Measurements from ENCODE around the gene DNAI1. TPM values are rescaled to one million over a fixed set of nuclear protein-coding genes. Genes with fewer than 3 reads are reported as not detected.

The DNAI1 gene
- total RNA-seq, 1 experiment from 2014 or later, result 0.52 TPM

DNA sequence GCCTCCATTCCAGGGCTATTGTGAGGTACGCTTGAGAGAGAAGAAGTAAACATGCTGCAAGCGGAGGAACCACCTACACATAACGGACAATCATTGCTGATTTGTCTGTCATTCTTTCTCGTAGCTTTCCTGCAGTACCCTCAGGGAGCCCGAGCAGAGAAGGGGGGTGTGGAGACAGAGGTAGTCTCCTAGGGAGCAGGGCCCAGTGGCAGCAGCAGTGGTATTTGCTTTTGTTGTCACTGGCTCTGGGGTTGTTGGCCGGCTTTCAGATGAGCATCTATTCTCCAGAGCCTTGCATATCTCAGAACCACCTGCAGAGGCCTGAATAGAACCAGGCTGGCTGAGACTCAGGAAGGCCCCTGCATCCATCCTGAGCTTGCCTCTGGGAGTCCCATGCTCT lies 44.3 kb downstream of the DNAI1 start:
- Histone ChIP-seq H3K4me3 (ENCODE audit: low read depth, low read length) (no peak overlapping the region), H3K27me3 (replicated peaks; ENCODE audit: control insufficient read depth, insufficient read depth, low read length) (no peaks in the 10 kb centered on the region), H3K36me3 (ENCODE audit: control insufficient read depth, insufficient read depth, low read length) (no peaks in the 10 kb centered on the region), H3K4me1 (no peaks in the 10 kb centered on the region), H3K9me3 (no peaks in the 10 kb centered on the region)
- no peak overlapping the region for H3K4me3 Mint-ChIP-seq (ENCODE audit: unreplicated experiment)
- TF ChIP-seq, protein P1, sequence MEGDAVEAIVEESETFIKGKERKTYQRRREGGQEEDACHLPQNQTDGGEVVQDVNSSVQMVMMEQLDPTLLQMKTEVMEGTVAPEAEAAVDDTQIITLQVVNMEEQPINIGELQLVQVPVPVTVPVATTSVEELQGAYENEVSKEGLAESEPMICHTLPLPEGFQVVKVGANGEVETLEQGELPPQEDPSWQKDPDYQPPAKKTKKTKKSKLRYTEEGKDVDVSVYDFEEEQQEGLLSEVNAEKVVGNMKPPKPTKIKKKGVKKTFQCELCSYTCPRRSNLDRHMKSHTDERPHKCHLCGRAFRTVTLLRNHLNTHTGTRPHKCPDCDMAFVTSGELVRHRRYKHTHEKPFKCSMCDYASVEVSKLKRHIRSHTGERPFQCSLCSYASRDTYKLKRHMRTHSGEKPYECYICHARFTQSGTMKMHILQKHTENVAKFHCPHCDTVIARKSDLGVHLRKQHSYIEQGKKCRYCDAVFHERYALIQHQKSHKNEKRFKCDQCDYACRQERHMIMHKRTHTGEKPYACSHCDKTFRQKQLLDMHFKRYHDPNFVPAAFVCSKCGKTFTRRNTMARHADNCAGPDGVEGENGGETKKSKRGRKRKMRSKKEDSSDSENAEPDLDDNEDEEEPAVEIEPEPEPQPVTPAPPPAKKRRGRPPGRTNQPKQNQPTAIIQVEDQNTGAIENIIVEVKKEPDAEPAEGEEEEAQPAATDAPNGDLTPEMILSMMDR (IDR thresholded peaks at IDR 0.05; ENCODE audit: insufficient read depth in 1 of 2, low read depth in 1 of 2, low read length in 1 of 2, severe bottlenecking in 1 of 2, unreplicated experiment in 1 of 2), result no peak
- peaks cover 17% of the 10 kb centered on the region for H3K27me3 Mint-ChIP-seq (ENCODE audit: insufficient read depth, unreplicated experiment)
- no peak for DNase-seq
- H3K9me3 Mint-ChIP-seq (ENCODE audit: unreplicated experiment), result no peaks in the 10 kb centered on the region
- no peak overlapping the region for H3K27ac Mint-ChIP-seq (ENCODE audit: unreplicated experiment)
- POLR2A ChIA-PET, result no interaction called here
- intact Hi-C loops (cut with micrococcal nuclease; ENCODE audit: unreplicated experiment), result loop anchor here (5.0 kb wide), 1 partner anchor 44 kb away; no protein-coding TSS in a partner anchor
- no peaks in the 10 kb centered on the region for H3K36me3 Mint-ChIP-seq (ENCODE audit: insufficient read depth, unreplicated experiment)
- CTCF ChIA-PET, result interaction anchor here (1.1 to 2.9 kb wide), 4 partner anchors 18 to 100 kb away, joined by 3 to 16 read pairs (median 4); no protein-coding TSS in a partner anchor
- no TSS peak for BruUV-seq (replicated peaks)
- H3K4me1 Mint-ChIP-seq (ENCODE audit: low read depth, unreplicated experiment), result no peaks in the 10 kb centered on the region

DNA sequence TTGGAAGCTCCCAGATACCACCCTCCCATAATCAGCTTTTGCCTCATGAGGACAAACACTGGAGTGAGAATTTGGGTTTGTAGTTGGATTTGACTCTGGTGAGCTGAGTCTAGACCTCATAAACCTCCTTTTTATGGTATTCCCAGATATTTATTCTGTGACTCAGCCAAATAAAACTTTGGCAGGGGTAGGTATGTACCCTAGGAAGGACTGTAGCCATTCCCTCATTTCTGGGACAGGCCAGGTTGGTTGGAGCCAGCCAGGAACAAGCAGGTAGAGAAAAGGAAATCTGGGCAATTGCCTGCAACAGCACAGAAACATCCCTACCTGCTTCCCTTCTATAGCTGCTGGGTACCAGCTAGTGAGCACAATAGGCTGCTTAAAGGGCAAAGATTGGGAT lies 44.8 kb downstream of the DNAI1 start:
- H3K4me3 ChIP-seq (ENCODE audit: low read depth, low read length), result no peak overlapping the region
- intact Hi-C loops (cut with micrococcal nuclease; ENCODE audit: unreplicated experiment), result loop anchor here (5.0 kb wide), 1 partner anchor 44 kb away; no protein-coding TSS in a partner anchor
- no peaks in the 10 kb centered on the region for H3K4me1 Mint-ChIP-seq (ENCODE audit: low read depth, unreplicated experiment)
- no peaks in the 10 kb centered on the region for H3K36me3 Mint-ChIP-seq (ENCODE audit: insufficient read depth, unreplicated experiment)
- peaks cover 17% of the 10 kb centered on the region for H3K27me3 Mint-ChIP-seq (ENCODE audit: insufficient read depth, unreplicated experiment)
- H3K27me3 ChIP-seq (replicated peaks; ENCODE audit: control insufficient read depth, insufficient read depth, low read length), result no peaks in the 10 kb centered on the region
- BruUV-seq (replicated peaks), result no TSS peak
- H3K4me3 Mint-ChIP-seq (ENCODE audit: unreplicated experiment), result no peak overlapping the region
- H3K4me1 ChIP-seq, result no peaks in the 10 kb centered on the region
- no peak overlapping the region for H3K27ac Mint-ChIP-seq (ENCODE audit: unreplicated experiment)
- CTCF ChIA-PET, result interaction anchor here (1.1 to 2.9 kb wide), 4 partner anchors 19 to 99 kb away, joined by 3 to 16 read pairs (median 4); partner anchors contain the start of genes DNAI1 and FAM219A
- POLR2A ChIA-PET, result interaction anchor here (0.5 kb wide), 1 partner anchor 156 kb away, joined by 6 read pairs; no protein-coding TSS in a partner anchor
- no peaks in the 10 kb centered on the region for H3K9me3 Mint-ChIP-seq (ENCODE audit: unreplicated experiment)
- no peak for DNase-seq
- no peaks in the 10 kb centered on the region for H3K9me3 ChIP-seq
- H3K36me3 ChIP-seq (ENCODE audit: control insufficient read depth, insufficient read depth, low read length), result no peaks in the 10 kb centered on the region
- TF ChIP-seq, protein P1 (IDR thresholded peaks at IDR 0.05; ENCODE audit: insufficient read depth in 1 of 2, low read depth in 1 of 2, low read length in 1 of 2, severe bottlenecking in 1 of 2, unreplicated experiment in 1 of 2), result no peak

DNA sequence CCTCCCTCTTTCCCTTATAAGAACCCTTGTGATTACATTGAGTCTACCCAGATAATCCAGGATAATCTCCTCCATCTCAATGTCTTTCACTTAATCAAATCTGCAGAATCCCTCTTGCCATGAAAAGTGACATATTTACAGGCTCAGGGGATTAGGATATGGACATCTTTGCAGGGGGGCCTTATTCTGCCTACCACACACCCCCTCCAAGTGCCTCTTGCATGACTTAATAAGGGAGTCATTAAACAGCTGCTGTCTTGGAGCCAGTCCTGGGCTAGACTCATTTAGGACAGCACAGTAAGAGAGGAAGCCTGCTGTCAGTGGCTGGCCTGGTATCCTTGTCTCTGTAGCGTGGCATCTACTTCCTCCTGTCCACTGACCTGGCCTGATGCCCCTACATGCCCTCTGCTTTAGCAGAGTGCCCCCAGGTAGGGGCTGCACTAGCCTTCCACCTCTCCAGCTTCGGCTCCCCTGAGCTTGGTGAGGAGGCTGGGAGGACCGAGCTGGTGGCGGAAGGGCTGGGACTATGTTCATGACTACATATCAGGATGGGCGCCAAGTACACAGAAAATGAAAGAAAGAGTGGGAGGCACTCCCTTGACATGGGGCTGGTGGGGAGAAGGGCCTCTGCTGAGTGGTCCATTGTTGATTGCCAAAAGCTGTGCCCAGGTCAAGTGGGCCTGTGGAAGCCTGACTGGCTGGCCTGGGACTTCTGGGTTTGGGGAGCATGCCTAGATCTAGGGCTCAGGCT lies 46.9 kb downstream of the DNAI1 start:
- no peak overlapping the region for H3K4me3 Mint-ChIP-seq (ENCODE audit: unreplicated experiment)
- H3K27me3 Mint-ChIP-seq (ENCODE audit: insufficient read depth, unreplicated experiment), result peaks cover 10% of the 10 kb centered on the region
- no peaks in the 10 kb centered on the region for H3K36me3 Mint-ChIP-seq (ENCODE audit: insufficient read depth, unreplicated experiment)
- no peaks in the 10 kb centered on the region for H3K9me3 ChIP-seq
- no peak overlapping the region for H3K4me3 ChIP-seq (ENCODE audit: low read depth, low read length)
- CTCF ChIA-PET, result no interaction called here
- TF ChIP-seq, protein P1 (IDR thresholded peaks at IDR 0.05; ENCODE audit: insufficient read depth in 1 of 2, low read depth in 1 of 2, low read length in 1 of 2, severe bottlenecking in 1 of 2, unreplicated experiment in 1 of 2), result no peak
- POLR2A ChIA-PET, result no interaction called here
- no peaks in the 10 kb centered on the region for H3K9me3 Mint-ChIP-seq (ENCODE audit: unreplicated experiment)
- no peaks in the 10 kb centered on the region for H3K4me1 Mint-ChIP-seq (ENCODE audit: low read depth, unreplicated experiment)
- H3K27ac Mint-ChIP-seq (ENCODE audit: unreplicated experiment), result no peak overlapping the region
- H3K36me3 ChIP-seq (ENCODE audit: control insufficient read depth, insufficient read depth, low read length), result no peaks in the 10 kb centered on the region
- no peaks in the 10 kb centered on the region for H3K27me3 ChIP-seq (replicated peaks; ENCODE audit: control insufficient read depth, insufficient read depth, low read length)
- BruUV-seq (replicated peaks), result no TSS peak
- intact Hi-C loops (cut with micrococcal nuclease; ENCODE audit: unreplicated experiment), result no loop called here
- H3K4me1 ChIP-seq, result no peaks in the 10 kb centered on the region
- peak in 1 of 2 experiments; percentile 13 for DNase-seq

All from Caco-2 (cell line).